ENCODE data around the gene SMAD5. TPM values are rescaled to one million over a fixed set of nuclear protein-coding genes. Genes with fewer than 3 reads are reported as not detected.

SMAD5 gene
- total RNA-seq, 1 donor from 2014 or later = 102 TPM

DNA sequence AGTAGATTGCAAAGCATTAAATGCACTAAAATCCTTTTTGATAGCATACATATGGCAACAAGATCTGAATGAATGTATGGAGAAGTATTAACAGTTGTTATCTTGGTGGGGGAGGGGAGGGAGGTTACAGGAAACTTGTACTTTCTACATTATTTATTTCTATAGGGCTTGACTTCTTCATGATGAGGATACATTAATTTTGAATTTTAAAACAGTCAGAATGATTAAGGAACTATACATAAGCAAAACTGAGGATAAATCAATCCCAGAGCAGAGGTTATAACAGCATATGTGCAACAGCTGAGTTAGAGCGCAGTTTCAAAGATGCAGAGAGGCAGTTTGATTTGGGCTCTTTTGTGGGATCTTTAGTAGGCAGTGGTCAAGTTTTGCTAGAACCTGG is 23.9 kb upstream of the SMAD5 start:
- Histone ChIP-seq H3K36me3 (no peaks in the 10 kb centered on the region), H3K4me2 (no peak overlapping the region), H3K79me2 (ENCODE audit: low read depth) (no peaks in the 10 kb centered on the region), H3K9ac (no peak overlapping the region), H2AFZ (replicated peaks) (no peak overlapping the region), H3K4me1 (peaks cover 12% of the 10 kb centered on the region), H3K27ac (no peak overlapping the region), H3K27me3 (no peaks in the 10 kb centered on the region), H3K4me3 (no peak overlapping the region), H3K9me3 (ENCODE audit: low read depth) (no peaks in the 10 kb centered on the region), H4K20me1 (ENCODE audit: low read depth) (no peaks in the 10 kb centered on the region), H3F3A (ENCODE audit: low read depth) (no peaks in the 10 kb centered on the region)
- Mint-ChIP-seq H3K27me3 (ENCODE audit: insufficient read depth, low read depth) (peaks cover 13% of the 10 kb centered on the region), H3K27ac (no peak overlapping the region), H3K36me3 (no peaks in the 10 kb centered on the region), H3K4me3 (no peak overlapping the region), H3K4me1 (peaks cover 16% of the 10 kb centered on the region), H3K9me3 (no peaks in the 10 kb centered on the region)
- DNase-seq (ENCODE audit: low spot score) = no peak
- TF ChIP-seq EZH2phosphoT487 (IDR thresholded peaks at IDR 0.05) (no peak), EZH2 (IDR thresholded peaks at IDR 0.05) (no peak)
- TF ChIP-seq, protein P1, sequence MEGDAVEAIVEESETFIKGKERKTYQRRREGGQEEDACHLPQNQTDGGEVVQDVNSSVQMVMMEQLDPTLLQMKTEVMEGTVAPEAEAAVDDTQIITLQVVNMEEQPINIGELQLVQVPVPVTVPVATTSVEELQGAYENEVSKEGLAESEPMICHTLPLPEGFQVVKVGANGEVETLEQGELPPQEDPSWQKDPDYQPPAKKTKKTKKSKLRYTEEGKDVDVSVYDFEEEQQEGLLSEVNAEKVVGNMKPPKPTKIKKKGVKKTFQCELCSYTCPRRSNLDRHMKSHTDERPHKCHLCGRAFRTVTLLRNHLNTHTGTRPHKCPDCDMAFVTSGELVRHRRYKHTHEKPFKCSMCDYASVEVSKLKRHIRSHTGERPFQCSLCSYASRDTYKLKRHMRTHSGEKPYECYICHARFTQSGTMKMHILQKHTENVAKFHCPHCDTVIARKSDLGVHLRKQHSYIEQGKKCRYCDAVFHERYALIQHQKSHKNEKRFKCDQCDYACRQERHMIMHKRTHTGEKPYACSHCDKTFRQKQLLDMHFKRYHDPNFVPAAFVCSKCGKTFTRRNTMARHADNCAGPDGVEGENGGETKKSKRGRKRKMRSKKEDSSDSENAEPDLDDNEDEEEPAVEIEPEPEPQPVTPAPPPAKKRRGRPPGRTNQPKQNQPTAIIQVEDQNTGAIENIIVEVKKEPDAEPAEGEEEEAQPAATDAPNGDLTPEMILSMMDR (IDR thresholded peaks at IDR 0.05) = no peak

DNA sequence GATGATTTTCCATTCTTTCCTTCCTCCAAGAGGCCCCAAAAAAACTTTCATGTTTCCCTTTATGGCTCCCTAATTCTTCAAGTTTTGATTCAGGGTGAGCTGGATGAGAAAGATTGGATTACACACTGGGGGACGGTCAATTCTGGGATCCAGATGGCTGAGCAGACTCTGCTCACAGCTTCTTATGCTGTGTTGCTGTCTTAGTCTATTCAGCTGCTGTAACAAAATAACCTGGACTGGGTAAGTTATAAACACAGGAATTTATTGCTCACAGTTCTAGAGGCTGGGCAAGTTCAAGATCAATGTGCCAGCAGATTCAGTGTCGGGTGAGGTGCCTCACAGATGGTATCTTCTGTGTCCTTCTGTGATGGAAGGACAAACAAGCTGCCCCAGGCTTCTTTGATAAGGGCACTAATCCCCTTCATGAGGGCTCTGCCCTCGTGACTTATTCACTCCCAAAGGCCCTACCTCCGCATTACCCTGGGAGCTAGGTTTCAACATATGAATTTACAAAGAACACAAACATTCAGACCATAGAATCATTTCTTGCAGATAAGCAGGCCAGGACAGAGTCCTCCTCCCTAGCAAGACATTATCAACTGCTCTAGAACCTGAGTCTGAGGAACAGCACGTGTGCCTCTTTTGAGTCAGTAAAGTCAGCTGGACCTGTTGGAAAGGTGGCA is 23.1 kb upstream of the SMAD5 start:
- H2AFZ ChIP-seq (replicated peaks) = no peak overlapping the region
- H3K9ac ChIP-seq = no peak overlapping the region
- H4K20me1 ChIP-seq (ENCODE audit: low read depth) = no peaks in the 10 kb centered on the region
- H3K27ac Mint-ChIP-seq = no peak overlapping the region
- DNase-seq (ENCODE audit: low spot score) = no peak
- no peak overlapping the region for H3K4me2 ChIP-seq
- H3K4me1 ChIP-seq = peaks cover 4% of the 10 kb centered on the region
- no peaks in the 10 kb centered on the region for H3K36me3 Mint-ChIP-seq
- no peaks in the 10 kb centered on the region for H3K9me3 Mint-ChIP-seq
- H3K36me3 ChIP-seq = no peaks in the 10 kb centered on the region
- TF ChIP-seq EZH2phosphoT487 (IDR thresholded peaks at IDR 0.05) = no peak
- no peaks in the 10 kb centered on the region for H3K9me3 ChIP-seq (ENCODE audit: low read depth)
- no peak overlapping the region for H3K4me3 ChIP-seq
- H3K4me1 Mint-ChIP-seq = peaks cover 11% of the 10 kb centered on the region
- H3K4me3 Mint-ChIP-seq = no peak overlapping the region
- no peaks in the 10 kb centered on the region for H3F3A ChIP-seq (ENCODE audit: low read depth)
- H3K27me3 ChIP-seq = no peaks in the 10 kb centered on the region
- H3K79me2 ChIP-seq (ENCODE audit: low read depth) = no peaks in the 10 kb centered on the region
- peaks cover 13% of the 10 kb centered on the region for H3K27me3 Mint-ChIP-seq (ENCODE audit: insufficient read depth, low read depth)
- H3K27ac ChIP-seq = no peak overlapping the region

DNA sequence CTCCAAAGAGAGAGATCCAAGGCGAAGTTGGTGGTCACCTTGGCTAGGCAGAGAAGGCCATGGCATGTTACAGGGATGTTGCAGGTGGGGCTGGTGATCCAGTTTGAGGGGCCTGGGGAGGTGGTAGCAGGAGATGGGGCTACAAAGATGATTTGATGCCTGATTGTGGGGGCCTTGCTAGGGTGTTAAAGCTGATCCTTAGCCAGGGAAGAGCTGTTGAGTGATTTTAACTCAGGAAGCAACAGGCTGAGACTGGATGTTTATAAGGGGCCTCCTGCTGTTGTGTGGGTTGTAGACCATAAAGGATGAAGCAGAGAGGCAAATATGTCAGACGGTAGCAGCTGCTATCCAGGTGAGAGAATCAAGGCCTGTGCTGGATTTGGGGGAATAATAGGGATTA is 19.0 kb upstream of the SMAD5 start:
- Mint-ChIP-seq H3K9me3 (peaks cover 2% of the 10 kb centered on the region), H3K4me1 (peaks cover 6% of the 10 kb centered on the region), H3K36me3 (no peaks in the 10 kb centered on the region), H3K4me3 (no peak overlapping the region), H3K27me3 (ENCODE audit: insufficient read depth, low read depth) (peaks cover 8% of the 10 kb centered on the region), H3K27ac (peak overlapping the region; percentile 55)
- H4K20me1 ChIP-seq (ENCODE audit: low read depth) = no peaks in the 10 kb centered on the region
- H3K4me2 ChIP-seq = no peak overlapping the region
- no peaks in the 10 kb centered on the region for H3F3A ChIP-seq (ENCODE audit: low read depth)
- no peaks in the 10 kb centered on the region for H3K9me3 ChIP-seq (ENCODE audit: low read depth)
- no peak for DNase-seq (ENCODE audit: low spot score)
- no peak overlapping the region for H3K9ac ChIP-seq
- no peaks in the 10 kb centered on the region for H3K27me3 ChIP-seq
- no peaks in the 10 kb centered on the region for H3K36me3 ChIP-seq
- H3K79me2 ChIP-seq (ENCODE audit: low read depth) = no peaks in the 10 kb centered on the region
- no peak overlapping the region for H3K27ac ChIP-seq
- TF ChIP-seq, protein P1 (IDR thresholded peaks at IDR 0.05) = no peak
- TF ChIP-seq EZH2phosphoT487 (IDR thresholded peaks at IDR 0.05) (no peak), EZH2 (IDR thresholded peaks at IDR 0.05) (no peak)
- no peak overlapping the region for H2AFZ ChIP-seq (replicated peaks)
- H3K4me3 ChIP-seq = no peak overlapping the region
- no peaks in the 10 kb centered on the region for H3K4me1 ChIP-seq

DNA sequence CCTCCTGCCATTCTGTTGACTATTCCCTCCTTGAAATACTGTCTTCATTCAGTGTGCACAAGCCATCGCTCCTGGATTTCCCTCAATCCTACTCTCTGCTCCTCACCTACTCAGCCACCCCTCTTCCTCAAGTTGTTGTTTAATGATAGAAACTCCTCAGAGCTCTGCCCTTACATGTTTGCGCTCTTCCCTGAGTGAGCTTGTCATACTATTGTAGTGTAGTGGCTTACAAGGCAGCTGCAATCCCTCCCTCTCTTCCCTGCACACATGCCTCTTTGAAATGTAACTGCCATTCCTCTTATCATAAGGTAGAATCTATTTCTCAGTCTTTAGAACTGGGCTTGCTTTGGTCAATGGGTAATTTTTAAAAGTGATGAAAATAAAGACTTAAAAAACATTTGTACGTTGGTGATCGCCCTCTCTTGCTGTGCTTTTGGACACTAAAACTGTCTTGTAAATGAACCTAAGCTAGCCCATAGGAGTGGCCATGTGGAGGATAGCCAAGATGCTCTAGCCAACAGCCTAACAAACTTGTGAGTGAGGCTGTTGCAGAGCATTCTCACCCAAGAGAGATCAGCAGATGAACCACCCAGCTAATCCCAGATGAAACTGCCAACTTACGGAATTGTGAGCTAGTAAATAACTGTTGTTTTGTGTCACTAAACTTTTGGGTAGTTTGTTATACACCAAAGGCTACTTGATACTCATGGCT is 18.1 kb upstream of the SMAD5 start:
- no peak for DNase-seq (ENCODE audit: low spot score)
- Histone ChIP-seq H3K9ac (no peak overlapping the region), H3K4me1 (no peaks in the 10 kb centered on the region), H3K36me3 (no peaks in the 10 kb centered on the region), H3K27ac (no peak overlapping the region), H3K9me3 (ENCODE audit: low read depth) (no peaks in the 10 kb centered on the region), H4K20me1 (ENCODE audit: low read depth) (no peaks in the 10 kb centered on the region), H3K27me3 (no peaks in the 10 kb centered on the region), H3K79me2 (ENCODE audit: low read depth) (no peaks in the 10 kb centered on the region), H3K4me2 (no peak overlapping the region), H3F3A (ENCODE audit: low read depth) (no peaks in the 10 kb centered on the region), H2AFZ (replicated peaks) (no peak overlapping the region), H3K4me3 (no peak overlapping the region)
- Mint-ChIP-seq H3K9me3 (peaks cover 2% of the 10 kb centered on the region), H3K27me3 (ENCODE audit: insufficient read depth, low read depth) (peaks cover 8% of the 10 kb centered on the region), H3K27ac (no peak overlapping the region), H3K4me1 (peaks cover 6% of the 10 kb centered on the region), H3K36me3 (no peaks in the 10 kb centered on the region), H3K4me3 (no peak overlapping the region)
- TF ChIP-seq, protein P1 (IDR thresholded peaks at IDR 0.05) = no peak
- no peak for TF ChIP-seq EZH2 (IDR thresholded peaks at IDR 0.05)
- TF ChIP-seq EZH2phosphoT487 (IDR thresholded peaks at IDR 0.05) = no peak

All from neural progenitor cell (in vitro differentiated cells).